SHP77 (cell line): ENCODE measurements around the gene CLPSL2.
A peak's percentile ranks its signal among the peaks of the same experiment; 100 is the strongest.

ENCODE experiments used
- DNase-seq, 2 experiments: peaks; one replicate each; lab custom pipeline; 2025; lab: John Stamatoyannopoulos, UW

CLPSL2 gene

GRCh38 chr6:35746516-35746915, 29.9 kb upstream of the CLPSL2 start:
- DNase-seq = no peak

- no peak for DNase-seq
Observed at GRCh38 chr6:35747877-35748276, 28.5 kb upstream of the CLPSL2 start.

DNA sequence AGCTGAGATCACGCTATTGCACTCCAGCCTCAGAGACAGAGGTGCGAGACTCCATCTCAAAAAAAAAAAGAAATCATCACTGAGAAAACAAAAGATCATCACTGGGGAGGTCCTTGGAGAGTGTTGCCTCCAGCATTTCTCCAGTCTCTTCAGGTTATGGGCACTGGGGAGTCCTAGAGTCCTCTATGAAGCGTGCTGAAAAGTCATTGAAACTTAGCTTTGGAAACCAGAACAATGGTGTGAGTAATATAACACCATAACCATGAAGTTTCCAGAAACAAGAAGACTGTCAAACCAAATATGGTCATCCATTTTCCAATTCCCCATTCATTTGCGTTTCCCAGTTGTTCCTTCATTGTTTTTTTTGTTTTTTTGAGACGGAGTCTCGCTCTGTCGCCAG, 25.8 kb upstream of the CLPSL2 start:
- DNase-seq = no peak

DNA sequence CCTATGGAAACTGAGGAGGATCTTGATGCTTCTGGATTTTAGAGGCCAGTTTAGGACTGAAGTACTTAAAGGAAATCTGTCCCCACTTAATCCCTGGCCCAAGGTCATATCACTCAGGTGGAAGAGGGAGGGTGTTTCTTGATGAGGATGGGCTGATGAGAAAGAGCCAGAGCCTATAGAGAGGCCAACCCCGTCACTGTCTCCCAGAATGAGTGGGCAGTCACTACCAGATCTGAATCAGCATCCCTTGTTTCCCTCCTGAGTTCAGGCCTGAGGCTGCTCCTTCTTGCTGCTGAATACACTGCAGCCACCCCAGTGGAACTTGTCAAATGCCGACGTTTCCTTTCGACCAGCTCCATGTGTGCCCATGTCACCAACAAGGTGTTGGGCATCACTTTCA, 24.8 kb upstream of the CLPSL2 start:
- no peak for DNase-seq

GRCh38 chr6:35752330-35752729, 24.1 kb upstream of the CLPSL2 start:
- DNase-seq = no peak

DNA sequence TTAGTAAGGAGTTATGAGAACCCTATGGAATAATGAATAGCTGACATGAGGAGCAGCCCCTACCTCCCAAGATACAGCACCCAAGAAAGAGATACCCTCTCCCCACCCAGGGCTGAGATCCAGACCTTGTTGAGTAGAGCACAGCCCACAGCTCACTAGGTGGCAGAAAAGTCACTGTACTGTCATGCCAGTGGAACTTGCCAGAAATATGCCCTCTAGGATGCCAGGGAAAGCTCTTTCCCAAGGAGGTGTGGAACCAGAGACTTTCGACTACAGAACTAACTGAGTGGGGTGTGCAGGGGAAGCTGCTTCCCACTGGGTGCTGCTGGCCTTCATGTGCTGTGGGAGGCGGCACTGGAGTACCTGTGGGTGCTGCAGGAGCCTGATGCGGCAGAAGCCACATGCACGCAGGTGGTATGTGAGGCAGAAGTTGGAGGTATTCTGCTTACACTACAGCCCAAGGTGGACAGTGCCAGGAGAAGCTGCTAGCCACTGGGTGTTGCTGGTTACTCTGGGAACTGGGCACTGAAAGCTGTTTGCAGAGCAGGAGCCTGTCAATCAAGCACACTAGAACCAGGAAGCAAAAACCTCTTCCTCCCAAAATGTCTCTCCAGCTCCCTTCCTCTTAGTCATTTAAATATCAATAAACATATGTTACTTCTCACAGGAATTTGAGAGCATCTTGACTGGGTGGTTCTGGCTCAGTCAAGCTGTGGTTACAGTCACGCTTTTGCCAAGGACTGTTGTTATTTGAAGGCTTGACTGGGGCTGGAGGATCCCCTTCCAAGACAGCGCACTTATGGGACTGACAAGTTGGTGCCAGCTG, 21.7 kb upstream of the CLPSL2 start:
- no peak for DNase-seq

DNA sequence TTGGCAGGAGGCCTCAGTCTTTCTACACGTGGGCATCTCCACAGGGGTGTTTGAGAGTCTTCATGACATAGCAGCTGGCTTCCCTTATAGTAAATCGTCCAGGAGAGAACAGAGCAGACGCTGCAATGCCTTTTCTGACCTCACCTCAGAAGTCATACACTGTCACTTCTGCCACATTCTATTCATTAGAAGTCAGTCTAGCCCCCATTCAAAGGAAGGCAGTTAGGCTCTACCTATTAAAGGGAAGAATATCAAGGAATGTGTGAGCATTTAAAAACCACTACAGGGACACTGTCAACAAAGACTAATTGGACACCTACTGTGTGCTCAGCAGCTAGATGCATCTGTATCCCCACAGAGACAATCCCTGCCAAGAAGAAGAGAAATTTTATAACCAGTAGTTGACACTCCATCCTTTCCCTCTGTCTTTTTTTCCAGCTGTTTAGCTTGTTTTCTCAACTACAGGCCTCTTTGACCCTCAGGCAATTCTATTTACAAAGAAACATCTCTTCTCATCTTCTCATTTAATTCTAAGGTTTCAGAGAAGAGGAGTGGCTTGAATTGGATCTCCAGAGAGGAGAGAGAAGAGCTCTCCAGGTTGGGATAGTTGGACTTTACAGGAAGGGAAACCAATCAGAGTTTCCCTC, 21.0 kb upstream of the CLPSL2 start:
- no peak for DNase-seq

- DNase-seq = peak in 1 of 2 experiments; percentile 19
Observed at GRCh38 chr6:35757456-35758123, 18.8 kb upstream of the CLPSL2 start.

GRCh38 chr6:35759426-35759825, 17.0 kb upstream of the CLPSL2 start:
- DNase-seq = no peak

DNA sequence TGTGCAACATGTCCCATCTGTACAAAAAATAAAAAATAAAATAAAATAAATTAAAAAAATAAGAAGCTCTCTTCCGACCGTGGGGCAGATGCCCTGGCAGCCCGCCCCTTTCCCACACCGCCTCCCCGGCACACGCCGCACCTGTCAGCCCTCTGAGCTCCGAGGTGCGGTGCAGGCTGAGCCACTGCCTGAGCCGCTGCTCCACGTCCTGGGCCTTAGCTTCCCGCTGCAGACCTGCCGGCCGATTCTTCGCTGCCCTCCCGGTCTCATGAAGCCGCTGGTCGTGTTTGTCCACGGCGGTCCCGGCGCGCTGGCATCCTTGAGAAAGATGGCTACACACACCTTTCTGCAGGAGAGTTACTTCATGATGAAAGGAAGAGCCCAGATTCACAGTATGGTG, 10.7 kb upstream of the CLPSL2 start:
- DNase-seq = no peak

DNA sequence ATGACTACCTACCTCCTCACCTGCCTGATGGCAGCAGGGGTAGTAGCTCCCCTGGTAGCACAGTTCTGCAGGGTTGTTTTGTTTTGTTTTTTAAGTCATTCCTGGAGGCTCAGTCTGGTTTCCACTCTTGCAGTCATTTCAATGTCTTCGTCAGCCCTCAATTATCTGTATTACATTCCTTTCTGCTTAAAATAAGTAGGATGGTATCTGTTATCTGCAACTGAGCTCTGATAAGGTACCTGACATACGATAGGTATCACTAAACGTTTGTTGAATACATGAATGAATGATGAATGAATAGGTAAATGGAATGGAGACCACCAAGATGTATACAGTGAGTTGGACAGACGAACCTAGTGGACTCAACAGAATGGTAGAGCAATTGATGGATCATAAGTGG, 7.2 kb upstream of the CLPSL2 start:
- DNase-seq = no peak

GRCh38 chr6:35771343-35771627, 5.1 kb upstream of the CLPSL2 start:
- DNase-seq = no peak

DNA sequence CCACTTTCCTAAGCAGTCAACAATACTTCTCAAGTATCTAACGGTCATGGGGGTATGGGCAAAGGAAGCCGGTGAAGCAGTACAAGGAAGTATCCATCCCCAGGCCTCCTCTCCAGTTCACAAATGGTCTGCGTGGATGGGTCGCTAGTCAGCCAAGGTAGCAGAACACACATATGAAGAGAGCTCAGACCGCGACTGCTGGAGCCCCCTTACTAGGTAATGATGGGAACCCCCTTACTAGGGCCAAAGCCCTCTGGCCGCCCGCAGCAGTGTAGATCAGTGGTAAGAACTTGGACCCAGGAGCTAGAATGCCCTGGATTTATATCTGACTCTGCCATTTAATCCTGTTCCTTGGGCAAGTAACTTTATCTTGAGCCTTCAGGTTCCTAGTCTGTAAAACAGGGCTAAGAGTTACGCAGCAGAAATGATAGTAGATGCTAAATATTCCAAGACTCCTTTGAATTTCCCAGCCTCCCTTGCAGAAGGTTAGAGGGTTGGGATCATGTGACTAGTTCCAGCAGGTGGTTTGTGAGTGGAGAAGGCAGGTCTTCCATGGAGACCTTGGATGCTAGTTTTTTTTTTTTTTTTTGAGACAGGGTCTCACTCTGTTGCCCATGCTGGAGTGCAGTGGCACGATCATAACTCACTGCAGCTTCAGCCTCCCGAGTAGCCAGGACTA, 2.1 kb upstream of the CLPSL2 start:
- DNase-seq = no peak

- DNase-seq = no peak
Observed at GRCh38 chr6:35775031-35775430, 1.4 kb upstream of the CLPSL2 start.

DNA sequence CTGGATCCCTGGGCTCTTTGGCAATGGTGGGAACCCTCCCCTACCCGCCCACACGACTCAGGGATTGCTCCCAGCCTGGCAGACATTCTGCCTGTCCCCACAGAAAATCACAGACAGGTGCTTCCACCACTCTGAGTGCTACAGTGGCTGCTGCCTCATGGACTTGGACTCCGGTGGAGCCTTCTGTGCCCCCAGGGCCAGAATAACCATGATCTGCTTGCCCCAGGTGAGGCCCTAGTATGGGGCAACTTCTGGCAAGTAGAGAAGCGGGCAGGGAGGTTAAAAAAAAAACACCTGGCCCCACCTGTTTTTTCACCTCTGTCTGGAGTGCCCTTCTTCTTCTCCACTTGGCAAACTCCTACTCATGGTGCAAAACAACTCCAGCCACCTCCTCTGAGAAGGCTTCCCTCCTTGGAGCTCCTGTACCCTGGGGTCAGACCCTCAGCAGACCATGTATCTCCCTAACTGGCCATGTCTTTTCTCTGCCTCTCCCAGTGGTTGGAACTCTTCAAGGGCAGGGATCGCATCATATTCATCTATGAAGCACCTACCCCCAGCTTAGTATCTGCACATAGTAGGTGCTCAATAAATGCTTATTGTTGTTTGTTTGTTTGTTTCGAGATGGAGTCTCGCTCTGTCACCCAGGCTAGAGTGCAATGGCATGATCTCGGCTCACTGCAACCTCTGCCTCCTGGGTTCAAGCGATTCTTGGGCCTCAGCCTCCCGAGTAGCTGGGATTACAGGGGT, 1.1 kb downstream of the CLPSL2 start:
- no peak for DNase-seq

GRCh38 chr6:35778437-35778836, 2.0 kb downstream of the CLPSL2 start:
- DNase-seq = no peak

- no peak for DNase-seq
Observed at GRCh38 chr6:35780719-35781118, 4.3 kb downstream of the CLPSL2 start, which contains the start of gene CLPSL1. Gene CLPSL1, plus strand, starts transcription at chr6:35781019. Its CDS starts 92 bp downstream, at chr6:35781111.

DNA sequence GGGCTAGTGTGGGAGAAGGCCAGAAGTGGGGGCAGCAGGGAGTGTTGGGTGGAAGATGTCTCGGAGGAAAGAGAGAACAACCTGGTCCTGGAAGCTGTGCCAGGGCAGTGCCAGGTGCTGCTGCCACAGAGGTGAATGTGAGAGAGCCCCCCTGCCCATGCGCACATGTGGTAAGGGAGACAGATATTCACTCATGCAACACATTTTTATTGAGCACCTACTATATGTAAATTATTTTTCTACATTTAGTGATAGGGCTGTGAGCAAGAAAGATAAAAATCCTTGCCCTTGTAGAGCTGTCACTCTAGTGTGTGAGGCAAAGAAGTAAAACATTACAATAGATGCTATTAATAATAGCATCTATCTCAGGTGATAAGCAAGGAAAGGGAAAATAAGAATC, 4.9 kb downstream of the CLPSL2 start:
- DNase-seq = no peak

DNA sequence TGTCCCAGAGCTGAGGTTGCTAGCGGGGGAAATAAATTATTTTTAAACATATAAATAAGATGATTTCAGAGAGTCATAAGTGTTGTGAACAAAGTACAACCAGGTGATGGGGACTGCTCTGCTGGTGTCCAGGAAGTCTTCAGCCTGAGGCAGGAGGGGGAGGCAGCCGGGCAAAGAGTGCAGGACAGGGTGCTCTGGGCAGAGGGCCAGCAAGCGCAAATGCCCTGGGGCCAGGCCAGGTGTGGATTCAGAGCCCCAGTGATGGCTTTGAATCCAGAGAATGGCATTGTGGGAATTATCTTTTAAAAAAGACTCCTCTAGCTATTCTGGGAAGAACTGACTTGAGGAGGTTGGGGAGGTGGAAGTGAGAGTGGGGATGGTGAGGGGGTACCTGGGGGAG, 6.0 kb downstream of the CLPSL2 start:
- no peak for DNase-seq

DNA sequence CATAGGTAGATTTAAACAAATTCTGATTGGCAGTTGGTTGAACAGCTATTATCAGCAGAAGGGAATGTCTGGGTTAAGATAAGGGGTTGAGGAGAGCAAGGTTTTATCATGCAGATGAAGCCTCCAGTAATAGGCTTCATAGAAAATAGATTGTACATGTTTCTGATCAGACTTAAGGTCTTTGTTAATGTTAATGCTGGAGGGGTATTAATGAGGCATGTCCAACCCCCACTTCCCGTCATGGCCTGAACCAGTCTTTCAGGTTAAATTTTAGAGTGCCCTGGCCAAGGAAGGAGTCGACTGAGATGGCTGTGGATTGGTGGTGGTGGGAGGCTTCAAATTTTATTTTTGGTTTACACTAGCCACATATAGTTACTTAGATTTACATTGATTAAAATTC, 7.8 kb downstream of the CLPSL2 start:
- no peak for DNase-seq

DNA sequence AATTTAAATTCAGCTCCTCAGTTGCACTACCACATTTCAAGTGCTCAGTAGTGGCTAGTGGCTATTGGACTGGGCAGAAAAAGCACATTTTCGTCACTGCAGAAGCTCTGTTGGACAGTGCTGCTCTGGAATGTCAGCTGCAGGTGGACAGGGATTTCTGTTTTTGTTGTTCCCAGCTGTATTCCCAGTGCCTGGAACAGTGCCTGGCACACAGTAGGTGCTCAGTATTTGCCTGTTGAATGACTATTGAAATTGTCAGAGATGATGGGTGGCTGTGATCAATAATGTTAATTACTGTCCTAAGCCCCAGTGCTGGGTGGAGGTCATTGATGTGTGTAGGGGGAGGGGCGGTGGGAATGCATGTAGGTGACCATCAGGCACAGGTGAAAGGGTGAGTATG, 9.9 kb downstream of the CLPSL2 start:
- no peak for DNase-seq

- no peak for DNase-seq
Observed at GRCh38 chr6:35786810-35787209, 10.4 kb downstream of the CLPSL2 start.
